Esophagus squamous epithelium (tissue), 4 donors: ENCODE data around the gene WDHD1.

Experiments
- CTCF ChIP-seq, 6 experiments: fragments of 450-650 bp in 4 of 6; fragments of 200-600 bp in 2 of 6; sonication (generic) in 2 of 6; IDR thresholded peaks; one replicate each; pipeline ENCODE4 v1.5.1; 2016 to 2019; ENCODE audit warnings: antibody characterized with exemption in 6 of 6, mild to moderate bottlenecking in 4 of 6, moderate library complexity in 4 of 6
- POLR2A ChIP-seq, 4 donors: fragments of 450-650 bp; IDR thresholded peaks; one replicate each; pipeline ENCODE4 v1.6.1; 2017; ENCODE audit warnings: antibody characterized with exemption in 4 of 4, mild to moderate bottlenecking in 4 of 4, moderate library complexity in 3 of 4

GRCh38 chr14:54974788-54975414 lies 52.0 kb downstream of the WDHD1 start:
- no peak for TF ChIP-seq CTCF (IDR thresholded peaks at IDR 0.05)
- no peak for TF ChIP-seq POLR2A (IDR thresholded peaks at IDR 0.05)
